Naive B cell (primary cell): Measurements from ENCODE around the gene SAA1. TPM values are rescaled to one million over a fixed set of nuclear protein-coding genes. Genes with fewer than 3 reads are reported as not detected.
"Not testable (repeated sequence)": the region's sequence is repeated elsewhere in the genome, so short reads cannot be mapped to it uniquely, and the experiment has no call there.

Experiments used
- ATAC-seq, 2 donors: fragments of 150-1000 bp; cut with Tn5 transposase; 2 replicates each; pipeline ENCODE4 v1.10.0; 2021; ENCODE audit warnings: low read depth in 2 of 2, mild to moderate bottlenecking in 2 of 2, moderate library complexity in 2 of 2
- DNase-seq: peaks from one replicate; pipeline ENCODE4 v3.0.0; 2022
- H3K27ac Mint-ChIP-seq, 6 donors: one replicate each; pipeline ENCODE4 v1.8.0; 2020 to 2022; ENCODE audit warnings: mild to moderate bottlenecking in 6 of 6, mixed read lengths in 6 of 6, moderate library complexity in 5 of 6, inconsistent platforms in 2 of 6
- H3K27me3 Mint-ChIP-seq, 3 donors: one replicate each; pipeline ENCODE4 v1.8.0; 2021 to 2022; ENCODE audit warnings: mixed read lengths in 3 of 3, mild to moderate bottlenecking in 1 of 3
- H3K36me3 Mint-ChIP-seq, 2 donors: one replicate each; pipeline ENCODE4 v1.8.0; 2020 to 2022; ENCODE audit warnings: mixed read lengths in 2 of 2, inconsistent platforms in 1 of 2, mild to moderate bottlenecking in 1 of 2
- H3K4me1 Mint-ChIP-seq, 3 donors: one replicate each; pipeline ENCODE4 v1.8.0; 2020 to 2022; ENCODE audit warnings: mixed read lengths in 3 of 3, inconsistent platforms in 1 of 3, mild to moderate bottlenecking in 1 of 3, moderate library complexity in 1 of 3
- H3K4me3 Mint-ChIP-seq, 8 donors: one replicate each; pipeline ENCODE4 v1.8.0; 2020 to 2022; ENCODE audit warnings: mild to moderate bottlenecking in 8 of 8, mixed read lengths in 8 of 8, moderate library complexity in 8 of 8, inconsistent platforms in 2 of 8
- H3K9me3 Mint-ChIP-seq, 7 donors: one replicate each; pipeline ENCODE4 v1.8.0; 2020 to 2022; ENCODE audit warnings: mixed read lengths in 7 of 7, mild to moderate bottlenecking in 5 of 7, inconsistent platforms in 2 of 7, moderate library complexity in 1 of 7
- polyA plus RNA-seq, 6 donors: library from polyadenylated mRNA; unstranded; fragments of 300-500 nt; fragmentation: Illumina TruSeq; gene quantifications; one replicate each; pipeline ENCODE4 v1.2.3, GENCODE V29; 2021; ENCODE audit warnings: low read depth in 6 of 6

Gene SAA1
- polyA plus RNA-seq, 6 donors from 2014 or later = not detected

DNA sequence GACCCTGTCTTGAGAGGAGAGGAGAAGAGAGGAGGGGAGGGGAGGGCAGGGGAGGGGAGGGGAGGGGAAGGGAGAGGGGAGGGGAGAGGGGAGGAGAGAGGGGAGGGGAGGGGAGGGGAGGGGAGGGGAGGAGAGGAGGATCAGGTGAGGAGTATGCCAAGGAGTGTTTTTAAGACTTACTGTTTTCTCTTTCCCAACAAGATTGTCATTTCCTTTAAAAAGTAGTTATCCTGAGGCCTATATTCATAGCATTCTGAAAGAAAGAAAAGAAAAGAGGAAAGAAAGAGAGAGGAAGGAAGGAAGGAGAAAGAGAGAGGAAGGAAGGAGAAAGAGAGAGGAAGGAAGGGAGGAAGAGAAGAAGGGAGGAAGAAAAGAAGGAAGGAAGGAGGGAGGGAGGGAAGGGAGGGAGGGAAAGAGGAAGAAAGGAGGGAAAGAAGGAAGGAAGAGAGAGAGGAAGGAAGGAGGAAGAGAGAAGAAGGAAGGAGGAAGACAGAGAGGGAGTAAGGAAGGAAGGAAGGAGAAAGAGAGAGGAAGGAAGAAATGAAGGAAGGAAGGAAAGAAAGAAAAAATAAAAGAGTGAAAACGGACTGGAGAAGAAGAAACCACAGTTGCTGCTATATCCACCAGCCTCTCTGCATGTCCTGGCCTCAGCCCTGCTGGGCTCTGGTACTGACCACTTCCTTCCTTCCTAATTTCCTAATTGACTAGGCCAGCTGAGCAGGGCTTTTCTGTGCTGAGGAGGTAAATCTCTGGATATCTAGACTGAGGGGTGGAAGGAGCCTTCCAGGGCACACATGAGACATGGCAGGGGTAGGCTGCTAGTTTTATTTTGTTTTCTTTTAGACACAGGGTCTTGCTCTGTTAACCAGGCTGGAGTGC, 1.1 kb upstream of the SAA1 start:
- no peak for ATAC-seq
- Mint-ChIP-seq H3K9me3 (peaks cover 0 to 4% (median 0%) of the 10 kb centered on the region in 7 donors), H3K36me3 (no peaks in the 10 kb centered on the region), H3K4me3 (no peak overlapping the region), H3K27ac (peak overlapping the region in 4 of 6 donors; percentile 60 to 92 (median 77)), H3K4me1 (peaks cover 4 to 8% (median 7%) of the 10 kb centered on the region in 3 donors), H3K27me3 (peaks cover 0 to 7% (median 4%) of the 10 kb centered on the region in 3 donors)
- no peak for DNase-seq

DNA sequence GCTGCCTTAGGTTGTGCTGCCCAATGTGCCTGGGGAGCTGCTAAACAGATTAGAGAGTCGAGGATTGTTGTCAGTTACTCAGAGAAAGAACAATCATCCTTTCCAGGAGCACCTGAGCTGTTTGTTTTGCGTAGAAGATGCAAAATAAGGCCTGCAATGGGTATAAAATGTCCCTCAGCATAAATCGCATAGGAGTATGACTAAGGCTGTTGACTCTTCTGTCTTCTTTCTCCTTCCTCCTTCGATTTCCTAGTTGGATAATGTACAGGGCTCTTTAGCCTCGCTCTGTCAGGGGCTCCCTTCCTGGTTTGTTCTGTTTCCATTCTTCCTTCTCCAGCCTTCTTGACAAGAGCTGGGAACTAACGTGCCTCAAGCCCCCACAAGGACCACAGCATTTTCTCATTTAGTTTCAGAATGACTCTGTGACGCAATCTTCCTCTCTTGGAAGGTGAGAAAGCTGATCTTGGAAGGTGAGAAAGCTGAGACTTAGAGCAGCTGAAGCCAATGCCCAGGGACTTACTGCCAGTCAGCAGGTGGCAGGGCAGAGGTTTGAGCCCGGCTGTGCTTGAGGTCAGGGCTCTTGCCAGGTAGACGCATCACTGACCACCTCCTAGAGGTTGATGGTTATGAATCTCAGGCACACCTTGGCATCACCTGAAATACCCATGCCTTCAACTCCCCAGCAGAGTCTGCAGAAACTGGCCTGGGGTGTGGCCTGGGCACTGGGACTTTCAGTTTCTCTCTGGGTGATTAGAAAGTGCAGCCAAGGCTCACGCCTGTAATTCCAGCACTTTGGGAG, 1.5 kb downstream of the SAA1 start:
- Mint-ChIP-seq H3K4me3 (peak overlapping the region in 3 of 8 donors; percentile 19 to 72 (median 45)), H3K27ac (peak overlapping the region in 2 of 6 donors; percentile 33 to 80), H3K4me1 (peaks cover 8 to 11% (median 8%) of the 10 kb centered on the region in 3 donors)
- not testable (repeated sequence) for DNase-seq, H3K27me3 Mint-ChIP-seq, H3K9me3 Mint-ChIP-seq, H3K36me3 Mint-ChIP-seq
- peak; percentile 25 to 48 for ATAC-seq

DNA sequence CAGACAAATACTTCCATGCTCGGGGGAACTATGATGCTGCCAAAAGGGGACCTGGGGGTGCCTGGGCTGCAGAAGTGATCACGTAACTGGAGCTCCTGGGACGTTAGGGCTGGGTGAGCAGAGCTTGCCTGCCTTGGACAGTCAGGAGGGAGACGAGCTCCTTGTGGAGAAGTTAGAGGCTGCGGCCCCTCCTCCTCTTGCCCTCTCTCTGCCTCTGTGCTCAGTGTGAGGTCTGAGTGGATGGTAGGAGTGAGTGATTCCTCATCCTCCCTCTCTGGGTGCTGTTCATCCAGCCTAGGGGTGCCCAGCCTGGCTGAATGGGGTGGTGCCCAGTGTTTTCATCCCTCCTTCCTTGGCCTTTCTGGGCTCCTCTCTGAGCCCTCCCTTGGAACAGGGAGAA, 3.2 kb downstream of the SAA1 start:
- not testable (repeated sequence) for H3K36me3 Mint-ChIP-seq, H3K9me3 Mint-ChIP-seq, ATAC-seq, H3K4me3 Mint-ChIP-seq, H3K27me3 Mint-ChIP-seq, DNase-seq
- Mint-ChIP-seq H3K27ac (peak overlapping the region in 1 of 6 donors; percentile 56), H3K4me1 (peaks cover 8 to 11% (median 8%) of the 10 kb centered on the region in 3 donors)

DNA sequence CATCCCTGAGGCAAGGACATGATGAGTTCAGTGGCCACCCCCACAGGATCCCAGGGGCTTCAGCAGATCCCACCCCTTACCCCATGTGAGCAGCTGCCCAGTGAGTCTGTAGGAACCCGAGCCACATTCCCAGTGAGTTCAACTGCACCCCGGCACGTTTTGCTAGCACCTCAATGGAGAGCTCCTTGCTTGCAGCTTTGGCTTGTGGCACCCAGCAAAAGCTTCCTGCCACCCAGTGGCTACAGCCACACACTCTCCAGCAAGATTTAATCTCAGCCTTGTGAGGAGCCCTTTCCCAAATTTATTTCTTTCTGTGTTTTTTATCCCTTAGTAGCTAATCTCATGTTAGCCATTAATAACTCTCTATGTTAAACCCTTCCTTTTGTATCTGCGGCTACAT, 4.0 kb downstream of the SAA1 start:
- DNase-seq (no peak), ATAC-seq (no peak)
- Mint-ChIP-seq H3K9me3 (no peaks in the 10 kb centered on the region), H3K4me1 (peaks cover 4 to 8% (median 5%) of the 10 kb centered on the region in 3 donors), H3K27me3 (no peaks in the 10 kb centered on the region), H3K27ac (no peak overlapping the region), H3K36me3 (peaks cover under 1 to 7% of the 10 kb centered on the region in 2 donors), H3K4me3 (no peak overlapping the region)

DNA sequence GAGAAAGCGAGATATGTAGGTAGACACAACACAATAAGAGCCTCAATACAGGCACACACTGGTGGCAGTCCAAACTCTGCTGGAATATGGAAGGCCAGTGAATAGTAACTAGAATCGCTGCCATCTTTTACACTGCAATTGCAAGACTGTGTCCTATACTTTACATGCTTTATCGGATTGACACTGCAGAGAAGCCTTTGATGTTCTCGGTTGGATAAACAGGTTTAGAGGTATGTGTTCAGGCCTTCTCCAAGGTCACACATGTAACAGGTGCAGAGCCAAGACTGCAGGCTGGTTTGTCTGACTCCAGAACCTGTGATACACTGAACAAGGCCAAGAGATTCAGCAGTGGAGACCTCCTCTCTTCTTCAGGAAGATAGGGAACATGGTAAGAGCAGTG, 5.1 kb downstream of the SAA1 start:
- Mint-ChIP-seq H3K36me3 (peaks cover 5 to 7% of the 10 kb centered on the region in 2 donors), H3K4me3 (no peak overlapping the region), H3K27ac (peak overlapping the region in 2 of 6 donors; percentile 4 to 79), H3K9me3 (no peaks in the 10 kb centered on the region), H3K27me3 (no peaks in the 10 kb centered on the region), H3K4me1 (peaks cover 4 to 8% (median 5%) of the 10 kb centered on the region in 3 donors)
- ATAC-seq (no peak), DNase-seq (no peak)

DNA sequence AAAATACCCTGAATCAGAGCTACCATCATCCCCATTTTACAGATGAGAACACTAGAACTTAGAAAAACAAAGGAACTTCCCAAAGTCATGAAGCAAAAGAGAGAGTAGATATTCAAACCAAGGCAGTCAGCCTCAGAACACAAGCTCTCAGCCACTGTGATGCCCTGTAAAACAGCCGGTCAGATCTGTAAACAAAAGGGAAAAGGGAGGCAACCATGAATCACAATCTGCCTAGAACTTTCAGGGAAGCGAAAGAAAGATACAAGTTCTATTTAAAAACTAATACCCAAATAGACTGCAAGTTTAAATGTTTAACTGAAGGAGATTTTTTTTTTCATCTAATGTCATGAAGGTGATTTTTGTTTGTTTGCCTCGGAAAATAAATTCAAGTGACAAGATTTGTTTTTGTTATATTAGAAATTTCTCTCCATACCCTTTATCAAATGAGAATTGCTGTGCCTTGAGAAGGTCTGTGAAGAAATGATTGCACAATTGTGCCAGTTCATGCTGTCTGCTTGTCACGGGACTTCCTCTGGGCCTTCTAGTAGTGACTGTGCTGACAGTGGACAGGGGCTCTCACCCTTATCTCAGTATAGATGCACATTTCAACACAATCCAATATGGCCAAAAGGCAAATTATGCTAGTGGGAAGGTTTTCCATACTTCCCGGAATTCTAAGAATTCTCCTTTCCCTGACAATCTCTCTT, 11.7 kb downstream of the SAA1 start:
- ATAC-seq (no peak), DNase-seq (no peak)
- no peak overlapping the region for H3K4me3 Mint-ChIP-seq
- H3K4me1 Mint-ChIP-seq = peaks cover 33 to 34% (median 33%) of the 10 kb centered on the region in 3 donors
- peaks cover 10 to 23% of the 10 kb centered on the region in 2 donors for H3K36me3 Mint-ChIP-seq
- H3K27ac Mint-ChIP-seq = peak overlapping the region in 5 of 6 donors; percentile 21 to 78 (median 47)
- H3K27me3 Mint-ChIP-seq = no peaks in the 10 kb centered on the region
- no peaks in the 10 kb centered on the region for H3K9me3 Mint-ChIP-seq

DNA sequence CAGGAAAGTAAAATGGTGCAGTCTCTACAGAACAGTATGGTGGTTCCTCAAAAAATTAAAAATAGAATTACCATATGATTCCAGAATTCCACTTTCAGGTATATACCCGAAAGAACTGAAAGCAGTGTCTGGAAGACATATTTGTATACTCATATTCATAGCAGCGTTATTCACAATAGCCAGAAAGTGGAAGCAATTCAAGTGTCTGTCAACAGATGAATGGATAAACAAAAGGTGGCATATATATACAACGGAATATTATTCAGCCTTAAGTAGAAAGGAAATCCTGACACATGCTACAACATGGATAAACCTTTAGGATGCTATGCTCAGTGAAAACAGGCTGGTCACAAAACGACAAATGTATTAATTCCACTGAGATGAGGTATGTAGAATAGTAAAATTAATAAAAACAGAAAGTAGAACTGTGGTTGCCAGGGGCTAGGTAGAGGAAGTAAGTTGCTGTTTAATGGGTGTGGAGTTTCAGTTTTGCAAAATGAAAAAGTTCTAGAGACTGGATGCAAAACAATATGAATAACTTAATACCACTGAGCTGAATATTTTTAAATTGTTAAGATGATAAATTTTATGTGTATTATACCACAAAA, 14.5 kb downstream of the SAA1 start:
- Mint-ChIP-seq H3K27me3 (no peaks in the 10 kb centered on the region), H3K36me3 (peaks cover 23 to 34% of the 10 kb centered on the region in 2 donors), H3K27ac (peak overlapping the region; percentile 48 to 95 (median 88)), H3K4me1 (peaks cover 37 to 43% (median 39%) of the 10 kb centered on the region in 3 donors), H3K9me3 (no peaks in the 10 kb centered on the region), H3K4me3 (peak overlapping the region; percentile 12 to 88 (median 76))
- peak; percentile 46 for DNase-seq
- peak; percentile 81 to 83 for ATAC-seq

DNA sequence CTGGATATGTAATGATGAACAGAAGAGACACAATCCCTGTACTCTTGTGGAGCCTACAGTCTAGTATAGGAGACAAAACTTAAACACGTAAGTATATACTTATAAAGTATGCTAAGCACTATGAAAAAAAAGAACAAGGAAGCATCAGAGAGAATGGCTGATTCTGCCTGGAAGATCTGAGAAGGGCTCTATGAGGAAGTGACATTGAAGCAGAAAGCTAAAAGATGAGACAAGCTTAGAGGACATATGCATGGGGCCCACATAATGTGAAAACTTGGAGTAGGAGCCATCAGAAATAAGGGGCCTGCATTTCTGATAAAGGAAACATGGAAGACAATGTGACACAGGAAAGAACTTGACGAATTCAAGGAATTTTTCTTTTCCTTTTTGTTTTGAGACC, 16.6 kb downstream of the SAA1 start:
- H3K27ac Mint-ChIP-seq = peak overlapping the region; percentile 26 to 93 (median 80)
- peak overlapping the region in 6 of 8 donors; percentile 22 to 75 (median 44) for H3K4me3 Mint-ChIP-seq
- DNase-seq (peak; percentile 40), ATAC-seq (peak; percentile 78 to 79)
- H3K4me1 Mint-ChIP-seq = peaks cover 32 to 43% (median 36%) of the 10 kb centered on the region in 3 donors
- H3K27me3 Mint-ChIP-seq = no peaks in the 10 kb centered on the region
- H3K36me3 Mint-ChIP-seq = peaks cover 31 to 42% of the 10 kb centered on the region in 2 donors
- no peaks in the 10 kb centered on the region for H3K9me3 Mint-ChIP-seq

DNA sequence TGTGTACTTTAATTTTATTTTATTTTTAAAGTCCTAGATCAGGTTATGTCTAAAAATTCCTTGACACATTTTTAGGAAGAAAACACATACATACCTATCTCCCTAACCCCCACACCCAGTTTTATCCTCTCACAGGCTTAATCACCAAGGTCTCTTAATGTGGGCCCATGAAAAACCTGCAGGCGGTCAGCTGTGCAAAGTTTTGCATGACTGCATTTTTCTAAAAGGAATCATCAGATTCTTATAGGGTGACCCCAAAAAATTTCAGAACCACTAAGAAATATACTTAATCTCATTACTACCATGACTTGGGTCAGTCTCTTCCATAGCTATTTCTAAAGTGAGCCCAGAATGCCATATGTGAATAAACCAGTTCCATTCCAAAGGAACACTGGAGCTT, 19.8 kb downstream of the SAA1 start:
- H3K36me3 Mint-ChIP-seq = peaks cover 31 to 53% of the 10 kb centered on the region in 2 donors
- no peaks in the 10 kb centered on the region for H3K9me3 Mint-ChIP-seq
- no peak for ATAC-seq
- H3K27ac Mint-ChIP-seq = no peak overlapping the region
- DNase-seq = no peak
- H3K4me1 Mint-ChIP-seq = peaks cover 17 to 28% (median 21%) of the 10 kb centered on the region in 3 donors
- no peak overlapping the region for H3K4me3 Mint-ChIP-seq
- H3K27me3 Mint-ChIP-seq = no peaks in the 10 kb centered on the region

DNA sequence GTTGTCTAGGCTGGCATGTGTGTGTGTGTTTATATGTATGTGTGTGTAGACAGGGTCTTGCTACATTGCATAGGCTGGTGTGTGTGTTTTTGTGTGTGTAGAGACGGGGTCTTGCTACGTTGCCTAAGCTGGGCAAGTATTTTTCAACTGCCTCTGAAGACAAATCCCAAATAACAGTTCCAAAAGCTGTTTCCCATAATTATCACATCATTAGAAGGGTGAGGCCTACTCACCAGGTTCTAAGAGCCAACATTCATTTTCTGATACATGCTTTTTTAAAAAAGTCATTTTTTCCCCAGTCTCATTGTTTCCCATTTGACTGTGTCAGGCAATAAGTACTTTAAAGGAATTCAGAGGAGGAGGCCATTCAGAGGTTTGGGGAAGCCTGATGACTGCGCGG, 22.8 kb downstream of the SAA1 start:
- DNase-seq = no peak
- Mint-ChIP-seq H3K36me3 (peaks cover 46 to 56% of the 10 kb centered on the region in 2 donors), H3K27me3 (no peaks in the 10 kb centered on the region), H3K9me3 (no peaks in the 10 kb centered on the region), H3K27ac (peak overlapping the region in 3 of 6 donors; percentile 0 to 58 (median 52)), H3K4me3 (no peak overlapping the region), H3K4me1 (peaks cover 0 to 5% (median 5%) of the 10 kb centered on the region in 3 donors)
- ATAC-seq = no peak

DNA sequence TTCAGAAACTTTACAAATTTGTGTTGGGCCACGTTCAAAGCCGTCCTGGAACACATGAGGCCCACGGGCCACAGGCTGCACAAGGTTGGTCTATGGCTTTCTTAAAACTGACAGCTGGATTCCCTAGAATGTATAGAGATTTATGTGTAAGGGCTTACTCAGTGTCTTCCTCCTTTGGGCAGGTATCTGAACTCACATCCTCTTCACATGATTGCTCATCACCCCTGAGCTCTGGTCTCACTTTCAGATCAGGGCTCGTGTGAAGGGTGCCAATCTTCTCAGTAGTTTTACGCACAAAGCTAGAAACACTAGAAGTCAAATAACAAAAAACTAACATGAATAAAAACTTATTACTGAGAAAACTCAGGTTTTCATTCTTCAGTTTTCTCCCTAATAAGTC, 28.8 kb downstream of the SAA1 start:
- H3K27ac Mint-ChIP-seq = peak overlapping the region in 2 of 6 donors; percentile 16 to 84
- H3K4me1 Mint-ChIP-seq = no peaks in the 10 kb centered on the region

DNA sequence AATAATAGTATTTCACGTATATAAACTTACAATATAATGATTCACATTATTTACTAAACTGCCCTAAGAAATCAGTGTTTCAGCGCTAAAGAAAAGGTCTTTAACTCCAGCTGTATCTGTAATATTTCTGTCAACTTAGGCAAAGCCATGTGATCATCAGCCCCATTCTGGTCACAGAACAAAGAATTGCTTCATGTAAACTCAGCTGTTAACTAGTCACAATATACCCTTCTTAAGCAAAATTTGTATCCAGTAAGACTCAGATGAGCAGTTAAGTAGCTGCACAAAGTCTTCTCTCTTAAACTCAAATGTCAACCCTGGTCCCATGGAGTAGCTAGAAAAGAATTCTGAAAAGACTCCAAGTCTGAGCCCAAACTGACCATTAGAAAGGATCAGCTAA, 29.3 kb downstream of the SAA1 start:
- no peak overlapping the region for H3K4me3 Mint-ChIP-seq

More for the DNA sequence above, 28.8 kb downstream of the SAA1 start:
- H3K9me3 Mint-ChIP-seq = no peaks in the 10 kb centered on the region
- peaks cover 45 to 62% of the 10 kb centered on the region in 2 donors for H3K36me3 Mint-ChIP-seq
- DNase-seq (no peak), ATAC-seq (no peak)
- no peaks in the 10 kb centered on the region for H3K27me3 Mint-ChIP-seq
- H3K4me3 Mint-ChIP-seq = no peak overlapping the region

More for the DNA sequence above, 29.3 kb downstream of the SAA1 start:
- Mint-ChIP-seq H3K9me3 (no peaks in the 10 kb centered on the region), H3K27me3 (no peaks in the 10 kb centered on the region), H3K4me1 (no peaks in the 10 kb centered on the region), H3K27ac (peak overlapping the region in 1 of 6 donors; percentile 16), H3K36me3 (peaks cover 45 to 58% of the 10 kb centered on the region in 2 donors)
- ATAC-seq = no peak
- no peak for DNase-seq
